ENCODE data around the gene JAK1.

Gene JAK1

DNA sequence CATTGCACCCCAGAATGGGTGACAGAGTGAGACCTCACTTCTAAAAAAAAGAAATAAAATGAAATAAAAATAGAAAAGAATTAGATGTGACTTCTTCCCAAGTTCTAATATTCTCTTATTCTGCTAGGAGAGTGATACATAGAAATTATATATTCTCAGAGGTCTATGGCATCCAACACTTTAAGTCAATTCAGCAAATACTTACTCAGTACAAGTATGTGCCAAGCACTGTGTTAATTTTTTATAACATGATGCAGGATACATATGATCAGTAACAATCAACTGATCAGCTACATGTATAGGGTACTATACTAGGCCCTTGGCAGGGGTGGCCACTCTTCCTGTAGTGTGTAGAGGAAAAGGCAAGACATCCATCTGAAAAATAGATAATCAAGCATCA lies 13.0 kb upstream of the JAK1 start:
- no peak for DNase-seq (ENCODE audit: low read depth)
- H3K4me3 ChIP-seq (ENCODE audit: low read length): no peak overlapping the region
- TF ChIP-seq, protein P1, sequence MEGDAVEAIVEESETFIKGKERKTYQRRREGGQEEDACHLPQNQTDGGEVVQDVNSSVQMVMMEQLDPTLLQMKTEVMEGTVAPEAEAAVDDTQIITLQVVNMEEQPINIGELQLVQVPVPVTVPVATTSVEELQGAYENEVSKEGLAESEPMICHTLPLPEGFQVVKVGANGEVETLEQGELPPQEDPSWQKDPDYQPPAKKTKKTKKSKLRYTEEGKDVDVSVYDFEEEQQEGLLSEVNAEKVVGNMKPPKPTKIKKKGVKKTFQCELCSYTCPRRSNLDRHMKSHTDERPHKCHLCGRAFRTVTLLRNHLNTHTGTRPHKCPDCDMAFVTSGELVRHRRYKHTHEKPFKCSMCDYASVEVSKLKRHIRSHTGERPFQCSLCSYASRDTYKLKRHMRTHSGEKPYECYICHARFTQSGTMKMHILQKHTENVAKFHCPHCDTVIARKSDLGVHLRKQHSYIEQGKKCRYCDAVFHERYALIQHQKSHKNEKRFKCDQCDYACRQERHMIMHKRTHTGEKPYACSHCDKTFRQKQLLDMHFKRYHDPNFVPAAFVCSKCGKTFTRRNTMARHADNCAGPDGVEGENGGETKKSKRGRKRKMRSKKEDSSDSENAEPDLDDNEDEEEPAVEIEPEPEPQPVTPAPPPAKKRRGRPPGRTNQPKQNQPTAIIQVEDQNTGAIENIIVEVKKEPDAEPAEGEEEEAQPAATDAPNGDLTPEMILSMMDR (conservative IDR thresholded peaks at IDR 0.05; ENCODE audit: low read depth, low read length): no peak

DNA sequence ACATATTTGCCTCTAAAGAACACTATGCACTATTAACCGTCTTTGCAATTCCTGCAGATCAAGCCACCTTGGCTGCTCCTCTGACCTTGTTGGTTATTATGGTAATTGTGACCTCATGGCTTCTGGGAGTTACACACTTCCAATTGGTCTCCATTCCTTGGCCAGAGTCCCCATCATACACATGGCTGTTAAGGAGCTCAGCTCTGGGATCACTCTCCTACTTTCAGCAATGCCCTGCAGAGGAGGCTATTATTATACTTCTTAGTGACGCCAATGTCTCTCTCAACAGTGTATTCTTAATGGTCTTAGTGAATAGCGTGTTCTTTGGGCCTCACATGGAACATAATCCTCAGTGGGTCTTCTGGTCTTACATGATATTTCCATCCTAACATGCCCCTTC lies 10.0 kb upstream of the JAK1 start:
- TF ChIP-seq, protein P1 (conservative IDR thresholded peaks at IDR 0.05; ENCODE audit: low read depth, low read length): no peak
- no peak overlapping the region for H3K4me3 ChIP-seq (ENCODE audit: low read length)
- no peak for DNase-seq (ENCODE audit: low read depth)

DNA sequence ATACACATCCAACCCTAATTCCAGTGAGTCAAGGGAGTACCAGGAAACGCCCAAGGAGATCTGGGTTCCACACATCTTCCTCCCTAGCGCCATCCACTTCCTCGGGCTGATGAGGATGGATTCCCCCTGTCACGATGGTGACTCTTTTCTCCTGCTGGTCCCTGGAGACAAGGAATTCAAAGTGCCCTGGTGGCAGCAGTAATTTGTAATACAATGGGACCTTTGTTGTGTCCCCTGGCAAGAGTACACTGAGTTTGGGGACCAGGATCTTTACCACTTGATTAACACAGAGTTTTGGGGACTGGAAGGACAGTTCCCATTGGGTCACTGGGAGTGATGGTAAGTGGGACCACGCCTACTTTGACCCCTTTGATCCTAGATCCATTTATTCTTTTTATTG lies 9.4 kb upstream of the JAK1 start:
- no peak overlapping the region for H3K4me3 ChIP-seq (ENCODE audit: low read length)
- TF ChIP-seq, protein P1 (conservative IDR thresholded peaks at IDR 0.05; ENCODE audit: low read depth, low read length): no peak
- no peak for DNase-seq (ENCODE audit: low read depth)

DNA sequence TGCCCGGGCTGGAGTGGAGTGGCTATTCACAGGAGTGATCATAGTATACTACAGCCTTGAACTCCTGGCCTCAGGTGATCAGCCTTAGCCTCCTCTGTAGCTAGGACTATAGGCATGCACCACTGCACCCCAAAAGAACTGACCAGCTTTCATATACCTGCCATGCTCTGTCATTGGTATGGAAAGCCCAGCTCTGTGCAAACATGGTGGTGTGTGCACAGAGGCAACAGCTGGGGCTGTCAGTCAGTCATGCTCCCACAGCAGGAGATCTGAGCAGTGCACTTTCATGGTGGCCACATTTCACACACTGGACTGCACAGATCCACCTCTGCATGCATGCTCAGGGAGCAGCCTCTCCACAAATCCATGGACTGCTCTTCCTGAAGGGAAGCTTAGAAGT lies 8.8 kb upstream of the JAK1 start:
- no peak overlapping the region for H3K4me3 ChIP-seq (ENCODE audit: low read length)
- TF ChIP-seq, protein P1 (conservative IDR thresholded peaks at IDR 0.05; ENCODE audit: low read depth, low read length): no peak
- DNase-seq (ENCODE audit: low read depth): no peak

DNA sequence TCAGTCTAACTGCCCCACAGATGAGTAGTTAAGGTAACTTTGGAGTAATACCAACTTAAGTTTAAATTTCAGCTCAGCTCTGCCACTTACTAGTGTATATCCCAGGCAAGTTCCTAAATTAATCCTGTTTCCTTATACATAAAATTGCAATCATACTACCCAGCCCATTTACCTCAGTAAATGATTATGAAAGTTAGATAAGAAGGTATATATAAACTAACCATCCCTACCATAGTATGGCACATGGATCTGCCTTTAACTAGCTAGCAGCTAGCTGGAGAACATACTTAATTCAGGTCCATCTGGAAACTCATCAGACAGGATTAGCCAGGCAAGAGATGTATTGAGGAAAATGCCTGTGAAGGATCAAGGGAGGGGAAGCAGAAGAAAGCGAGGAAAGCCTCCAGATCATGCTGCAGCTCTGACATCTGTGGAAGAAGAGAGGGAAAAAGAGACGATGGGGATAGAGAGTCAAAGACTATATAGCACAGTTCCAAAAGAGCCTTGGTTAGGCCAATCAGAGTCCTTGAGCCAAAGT lies 8.0 kb upstream of the JAK1 start:
- no peak overlapping the region for H3K4me3 ChIP-seq (ENCODE audit: low read length)
- no peak for DNase-seq (ENCODE audit: low read depth)
- TF ChIP-seq, protein P1 (conservative IDR thresholded peaks at IDR 0.05; ENCODE audit: low read depth, low read length): no peak

DNA sequence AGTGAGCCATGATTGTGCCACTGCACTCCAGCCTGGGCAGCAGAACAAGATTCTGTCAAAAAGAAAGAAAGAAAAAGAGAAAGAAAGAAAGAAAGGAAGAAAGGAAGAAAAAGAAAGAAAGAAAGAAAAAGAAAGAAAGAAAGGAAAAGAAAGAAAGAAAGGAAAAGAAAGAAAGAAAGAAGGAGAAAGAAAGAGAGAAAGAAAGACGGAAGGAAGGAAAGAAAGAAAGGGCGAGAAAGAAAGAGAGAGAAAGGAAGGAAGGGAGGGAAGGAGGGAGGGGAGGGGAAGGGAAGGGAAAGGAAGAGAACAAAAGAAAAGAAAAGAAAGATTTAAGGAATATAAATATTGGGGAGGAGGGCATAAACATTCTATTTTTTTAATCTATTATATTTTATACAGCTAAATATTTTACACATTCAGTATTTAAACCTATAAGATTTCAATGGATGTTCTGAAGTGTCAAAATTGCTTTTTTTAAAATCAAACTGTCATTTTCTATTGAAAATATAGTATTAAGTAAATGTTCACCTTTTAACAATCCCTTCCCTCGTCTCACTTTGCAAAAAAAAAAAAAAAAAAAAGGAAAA lies 6.8 kb upstream of the JAK1 start:
- no peak overlapping the region for H3K4me3 ChIP-seq (ENCODE audit: low read length)
- DNase-seq (ENCODE audit: low read depth): no peak
- TF ChIP-seq, protein P1 (conservative IDR thresholded peaks at IDR 0.05; ENCODE audit: low read depth, low read length): no peak

DNA sequence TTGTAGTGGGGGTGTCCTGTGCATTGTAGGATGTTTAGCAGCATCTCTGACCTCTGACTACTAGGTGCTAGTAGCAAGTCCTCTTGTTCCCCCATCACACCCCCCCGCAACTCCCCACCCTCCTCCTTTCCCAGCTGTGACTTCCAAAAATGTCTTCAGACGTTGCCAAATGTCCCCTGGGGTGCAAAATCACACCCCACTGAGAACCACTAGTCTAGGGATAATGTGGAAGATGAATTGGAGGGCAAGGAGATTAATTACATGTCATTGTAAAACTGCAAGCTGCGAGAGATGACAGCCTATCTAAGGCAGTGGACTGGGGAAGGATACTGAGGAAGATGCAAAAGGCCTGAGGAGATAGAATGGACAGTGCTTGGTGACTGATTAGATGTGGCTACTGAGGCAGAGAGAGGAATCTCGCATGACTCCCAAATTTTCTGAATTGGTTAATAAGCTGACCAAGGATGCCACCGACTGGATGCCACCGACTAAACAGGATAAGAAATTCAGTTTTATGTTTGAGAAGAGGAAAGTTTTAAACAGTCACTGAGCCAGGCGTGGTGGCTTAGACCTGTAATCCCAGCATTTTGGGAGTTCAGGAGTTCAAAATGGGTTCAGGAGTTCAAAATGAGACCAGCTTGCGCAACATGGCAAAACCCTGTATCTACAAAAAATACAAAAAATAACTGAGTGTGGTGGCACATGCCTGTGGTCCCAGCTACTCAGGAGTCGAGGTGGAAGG lies 3.1 kb upstream of the JAK1 start:
- H3K4me3 ChIP-seq (ENCODE audit: low read length): no peak overlapping the region
- TF ChIP-seq, protein P1 (conservative IDR thresholded peaks at IDR 0.05; ENCODE audit: low read depth, low read length): no peak
- no peak for DNase-seq (ENCODE audit: low read depth)

Data from retinal pigment epithelial cell (primary cell).